ENCODE results near the gene GEMIN5. TPM values are rescaled to one million over a fixed set of nuclear protein-coding genes. Genes with fewer than 3 reads are reported as not detected.

Gene GEMIN5
- total RNA-seq, 1 experiment from 2014 or later, result 35.8 TPM

DNA sequence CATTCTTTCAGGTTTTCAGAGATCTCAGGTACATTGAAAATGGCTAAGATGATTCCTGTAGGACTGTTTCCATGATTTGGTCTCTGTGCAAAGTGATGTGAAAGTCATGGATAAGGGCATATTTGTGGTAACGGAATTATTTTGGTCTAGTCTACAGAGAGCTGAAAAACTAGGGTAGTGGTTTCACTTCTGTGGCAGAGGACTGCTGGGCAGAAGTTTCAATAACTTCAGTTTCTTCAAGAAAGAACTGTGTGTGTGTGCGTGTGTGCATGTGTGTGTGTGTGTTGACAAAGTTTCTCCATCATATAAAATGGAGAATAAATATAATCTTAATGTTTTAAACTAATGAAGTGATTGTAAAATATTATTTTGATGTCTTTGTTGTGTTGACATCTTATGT lies 75.2 kb downstream of the GEMIN5 start:
- Histone ChIP-seq H4K20me1 (ENCODE audit: control insufficient read depth, insufficient read depth, insufficient read length) (no peaks in the 10 kb centered on the region), H2AK5ac (ENCODE audit: insufficient read length, low read length) (no peak overlapping the region), H3K27me3 (ENCODE audit: insufficient read depth, low read length) (no peaks in the 10 kb centered on the region), H3K79me2 (ENCODE audit: insufficient read depth, low read length) (peaks cover 29% of the 10 kb centered on the region), H3K27ac (ENCODE audit: insufficient read length, low read depth, low read length) (no peak overlapping the region), H4K8ac (replicated peaks; ENCODE audit: insufficient read length, low read depth, low read length) (no peak overlapping the region), H3K4me2 (ENCODE audit: insufficient read depth, insufficient read length, low read length) (no peak overlapping the region), H3T11ph (ENCODE audit: low read length) (no peak overlapping the region), H3K4me1 (ENCODE audit: insufficient read depth, low read length) (peaks cover 9% of the 10 kb centered on the region), H2BK120ac (ENCODE audit: low read depth, low read length, poor library complexity, severe bottlenecking) (no peak overlapping the region), H3K9me3 (ENCODE audit: control insufficient read depth, low read depth, low read length) (no peaks in the 10 kb centered on the region), H3K23me2 (ENCODE audit: insufficient read length, low read depth, low read length, poor library complexity, severe bottlenecking) (peaks cover 12% of the 10 kb centered on the region), H2BK15ac (ENCODE audit: low read depth, low read length) (no peak overlapping the region), H3K79me1 (ENCODE audit: insufficient read depth, low read depth, low read length, poor library complexity, severe bottlenecking) (peaks cover 5% of the 10 kb centered on the region), H3K23ac (ENCODE audit: insufficient read length, low read depth, low read length) (no peak overlapping the region), H3K4ac (ENCODE audit: low read depth, low read length) (no peak overlapping the region), H3K18ac (ENCODE audit: insufficient read length, low read depth, low read length) (no peak overlapping the region), H4K5ac (ENCODE audit: insufficient read length, low read depth, low read length) (no peak overlapping the region), H2BK5ac (ENCODE audit: insufficient read length, low read length) (no peak overlapping the region), H3K56ac (ENCODE audit: insufficient read length, low read depth, low read length) (no peak overlapping the region), H2BK12ac (ENCODE audit: insufficient read length, low read depth, low read length) (no peak overlapping the region), H4K91ac (ENCODE audit: insufficient read length, low read depth, low read length) (no peak overlapping the region), H3K9ac (ENCODE audit: extremely low read depth, insufficient read length, low read length) (no peak overlapping the region), H2AFZ (ENCODE audit: low read length) (no peak overlapping the region), H2BK20ac (ENCODE audit: low read depth, low read length, poor library complexity, severe bottlenecking) (no peak overlapping the region), H3K14ac (ENCODE audit: insufficient read depth, low read length) (no peak overlapping the region)
- TF ChIP-seq, protein P1, sequence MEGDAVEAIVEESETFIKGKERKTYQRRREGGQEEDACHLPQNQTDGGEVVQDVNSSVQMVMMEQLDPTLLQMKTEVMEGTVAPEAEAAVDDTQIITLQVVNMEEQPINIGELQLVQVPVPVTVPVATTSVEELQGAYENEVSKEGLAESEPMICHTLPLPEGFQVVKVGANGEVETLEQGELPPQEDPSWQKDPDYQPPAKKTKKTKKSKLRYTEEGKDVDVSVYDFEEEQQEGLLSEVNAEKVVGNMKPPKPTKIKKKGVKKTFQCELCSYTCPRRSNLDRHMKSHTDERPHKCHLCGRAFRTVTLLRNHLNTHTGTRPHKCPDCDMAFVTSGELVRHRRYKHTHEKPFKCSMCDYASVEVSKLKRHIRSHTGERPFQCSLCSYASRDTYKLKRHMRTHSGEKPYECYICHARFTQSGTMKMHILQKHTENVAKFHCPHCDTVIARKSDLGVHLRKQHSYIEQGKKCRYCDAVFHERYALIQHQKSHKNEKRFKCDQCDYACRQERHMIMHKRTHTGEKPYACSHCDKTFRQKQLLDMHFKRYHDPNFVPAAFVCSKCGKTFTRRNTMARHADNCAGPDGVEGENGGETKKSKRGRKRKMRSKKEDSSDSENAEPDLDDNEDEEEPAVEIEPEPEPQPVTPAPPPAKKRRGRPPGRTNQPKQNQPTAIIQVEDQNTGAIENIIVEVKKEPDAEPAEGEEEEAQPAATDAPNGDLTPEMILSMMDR (conservative IDR thresholded peaks at IDR 0.05), result no peak
- H3K27me3 Mint-ChIP-seq (ENCODE audit: low read depth), result no peaks in the 10 kb centered on the region; the same call in 1 of the 2 replicates
- peaks cover 20 to 22% of the 10 kb centered on the region in 2 experiments for H3K4me1 Mint-ChIP-seq
- no peak overlapping the region for H3K4me3 Mint-ChIP-seq
- DNase-seq, result no peak
- H3K9me3 Mint-ChIP-seq, result no peaks in the 10 kb centered on the region
- peaks cover 26 to 45% (median 44%) of the 10 kb centered on the region in 3 experiments for H3K36me3 Mint-ChIP-seq (ENCODE audit: insufficient read depth in 1 of 3, low read depth in 3 of 3)
- WGBS (ENCODE audit: extremely low coverage, insufficient read length, low lambda C conversion rate), result no CpG with 5 or more reads among the region's 2 CpGs
- H3K27ac Mint-ChIP-seq, result no peak overlapping the region; a peak in 1 of 7 replicates
